Natural killer cell (primary cell): ENCODE results near the gene FAM234A. TPM values are rescaled to one million over a fixed set of nuclear protein-coding genes. Genes with fewer than 3 reads are reported as not detected.

Experiments
- ATAC-seq, 3 donors: fragments of 150-1000 bp in 2 of 3; fragments of 200-7000 bp in 1 of 3; cut with Tn5 transposase; 1 replicate in 1 of 3; 2 replicates in 2 of 3; pipeline ENCODE4 v1.10.0; 2021; ENCODE audit warnings: mild to moderate bottlenecking in 2 of 3, moderate library complexity in 2 of 3
- DNase-seq, 2 donors: peaks; one replicate each; pipeline versions ENCODE4 v3.0.0 to v3.0.0-alpha.2; 2013 to 2021; ENCODE audit warnings: mixed read lengths in 1 of 2
- H3K27ac ChIP-seq: one replicate; pipeline ENCODE4 v1.5.1; 2013; ENCODE audit warnings: mild to moderate bottlenecking, low read length
- H3K27me3 ChIP-seq: one replicate; pipeline ENCODE4 v1.6.1; 2013; ENCODE audit warnings: low read length; ENCODE audit not compliant: control insufficient read depth, insufficient read depth
- H3K36me3 ChIP-seq: one replicate; pipeline ENCODE4 v1.6.1; 2013; ENCODE audit warnings: low read length; ENCODE audit not compliant: control insufficient read depth, insufficient read depth
- H3K4me1 ChIP-seq: one replicate; pipeline ENCODE4 v1.6.1; 2013; ENCODE audit warnings: low read length; ENCODE audit not compliant: control insufficient read depth, insufficient read depth
- H3K4me3 ChIP-seq: one replicate; pipeline ENCODE4 v1.5.1; 2013; ENCODE audit warnings: low read length
- H3K9me3 ChIP-seq: one replicate; pipeline ENCODE4 v1.6.1; 2013; ENCODE audit warnings: low read length; ENCODE audit not compliant: control insufficient read depth, insufficient read depth
- H3K27ac Mint-ChIP-seq, 2 donors: one replicate each; pipeline ENCODE4 v1.8.0; 2022; ENCODE audit warnings: mild to moderate bottlenecking in 2 of 2, mixed read lengths in 2 of 2, moderate library complexity in 1 of 2
- H3K27me3 Mint-ChIP-seq, 2 donors: one replicate each; pipeline ENCODE4 v1.8.0; 2022; ENCODE audit warnings: low read depth in 2 of 2, mixed read lengths in 2 of 2
- H3K36me3 Mint-ChIP-seq: one replicate; pipeline ENCODE4 v1.8.0; 2022; ENCODE audit warnings: mixed read lengths
- H3K4me1 Mint-ChIP-seq, 2 donors: one replicate each; pipeline ENCODE4 v1.8.0; 2022; ENCODE audit warnings: mixed read lengths in 2 of 2
- H3K4me3 Mint-ChIP-seq: one replicate; pipeline ENCODE4 v1.8.0; 2022; ENCODE audit warnings: mild to moderate bottlenecking, moderate library complexity, mixed read lengths
- H3K9me3 Mint-ChIP-seq, 2 donors: one replicate each; pipeline ENCODE4 v1.8.0; 2022; ENCODE audit warnings: mixed read lengths in 2 of 2
- CTCF ChIP-seq: fragments of 200-600 bp; IDR thresholded peaks from one replicate; pipeline ENCODE4 v1.8.0; 2022; ENCODE audit warnings: antibody characterized with exemption
- whole genome bisulfite sequencing: methylation state at CpG from one replicate; pipeline ENCODE4 v1.1.7; 2013; ENCODE audit warnings: missing lambda C conversion rate; ENCODE audit not compliant: insufficient coverage; 5-methylcytosine and 5-hydroxymethylcytosine counted together
- intact Hi-C: fragments of 100-400 bp; cut with micrococcal nuclease; formaldehyde crosslinking; loops from one replicate; pipeline ENCODE4 v1.14.2; 2022
- total RNA-seq, 4 donors: library from RNA; stranded (reverse); fragments of 120-200 nt in 1 of 4; gene quantifications; one replicate each; pipeline versions ENCODE4 v1.2.3 to v1.2.4, GENCODE V29; 2013 to 2022

The FAM234A gene
- total RNA-seq, 3 donors from 2014 or later (not counting 1 experiment from before 2014, with no cell fraction given), result 32.4 to 42.6 (median 40.7) TPM

GRCh38 chr16:269061-269796 is 34.6 kb downstream of the FAM234A start:
- intact Hi-C loops, result no loop called here
- H3K9me3 ChIP-seq, result no peaks in the 10 kb centered on the region
- H3K36me3 ChIP-seq, result peaks cover 3% of the 10 kb centered on the region
- Mint-ChIP-seq H3K9me3 (no peaks in the 10 kb centered on the region), H3K27ac (no peak overlapping the region), H3K36me3 (no peaks in the 10 kb centered on the region), H3K4me3 (no peak overlapping the region), H3K4me1 (peaks cover 0 to 16% of the 10 kb centered on the region in 2 donors), H3K27me3 (no peaks in the 10 kb centered on the region)
- WGBS, result 92% methylated on average over 24 of the region's 24 CpGs
- DNase-seq, result no peak
- H3K27me3 ChIP-seq, result peaks cover under 1% of the 10 kb centered on the region
- no peak overlapping the region for H3K4me3 ChIP-seq
- no peaks in the 10 kb centered on the region for H3K4me1 ChIP-seq
- H3K27ac ChIP-seq, result no peak overlapping the region
- TF ChIP-seq CTCF, result no peak
- ATAC-seq, result no peak

GRCh38 chr16:270381-271255 is 36.0 kb downstream of the FAM234A start:
- no peak for TF ChIP-seq CTCF
- peaks cover 0 to 4% of the 10 kb centered on the region in 2 donors for H3K27me3 Mint-ChIP-seq
- Histone ChIP-seq H3K9me3 (no peaks in the 10 kb centered on the region), H3K27ac (no peak overlapping the region), H3K4me3 (no peak overlapping the region), H3K4me1 (peaks cover 7% of the 10 kb centered on the region), H3K27me3 (peaks cover 7% of the 10 kb centered on the region), H3K36me3 (no peaks in the 10 kb centered on the region)
- ATAC-seq (no peak), DNase-seq (no peak)
- H3K36me3 Mint-ChIP-seq, result no peaks in the 10 kb centered on the region
- H3K4me3 Mint-ChIP-seq, result no peak overlapping the region
- H3K9me3 Mint-ChIP-seq, result no peaks in the 10 kb centered on the region
- intact Hi-C loops, result no loop called here
- 92% methylated on average over 34 of the region's 34 CpGs for WGBS
- peaks cover 0 to 21% of the 10 kb centered on the region in 2 donors for H3K4me1 Mint-ChIP-seq
- no peak overlapping the region for H3K27ac Mint-ChIP-seq

- intact Hi-C loops, result no loop called here
- peaks cover 0 to 12% of the 10 kb centered on the region in 2 donors for H3K27me3 Mint-ChIP-seq
- no peak for TF ChIP-seq CTCF
- peaks cover 0 to 10% of the 10 kb centered on the region in 2 donors for H3K4me1 Mint-ChIP-seq
- ATAC-seq, result no peak
- WGBS, result 93% methylated on average over 31 of the region's 36 CpGs
- H3K36me3 Mint-ChIP-seq, result no peaks in the 10 kb centered on the region
- no peak overlapping the region for H3K27ac ChIP-seq
- H3K9me3 Mint-ChIP-seq, result no peaks in the 10 kb centered on the region
- no peak overlapping the region for H3K27ac Mint-ChIP-seq
- H3K4me3 ChIP-seq, result no peak overlapping the region
- peaks cover 11% of the 10 kb centered on the region for H3K27me3 ChIP-seq
- H3K4me3 Mint-ChIP-seq, result no peak overlapping the region
- no peaks in the 10 kb centered on the region for H3K36me3 ChIP-seq
- DNase-seq, result no peak
- H3K9me3 ChIP-seq, result no peaks in the 10 kb centered on the region
- peaks cover 7% of the 10 kb centered on the region for H3K4me1 ChIP-seq
Observed at GRCh38 chr16:272633-273546, 38.3 kb downstream of the FAM234A start.
